Endothelial cell (in vitro differentiated cells): ENCODE data around the gene CTSC. TPM values are rescaled to one million over a fixed set of nuclear protein-coding genes. Genes with fewer than 3 reads are reported as not detected.

Experiments used
- DNase-seq: peaks from one replicate; pipeline ENCODE4 v3.0.0; 2021; ENCODE audit warnings: low spot score
- H3K27ac Mint-ChIP-seq: one replicate; pipeline ENCODE4 v1.8.0; 2021; ENCODE audit warnings: mixed read lengths, inconsistent platforms; ENCODE audit not compliant: unreplicated experiment
- H3K27me3 Mint-ChIP-seq: one replicate; pipeline ENCODE4 v1.8.0; 2021; ENCODE audit warnings: mild to moderate bottlenecking, moderate library complexity, mixed read lengths, inconsistent platforms; ENCODE audit not compliant: unreplicated experiment
- H3K36me3 Mint-ChIP-seq: one replicate; pipeline ENCODE4 v1.8.0; 2021; ENCODE audit warnings: mild to moderate bottlenecking, low read depth, mixed read lengths, inconsistent platforms; ENCODE audit not compliant: unreplicated experiment
- H3K4me1 Mint-ChIP-seq: one replicate; pipeline ENCODE4 v1.8.0; 2021; ENCODE audit warnings: mild to moderate bottlenecking, mixed read lengths, inconsistent platforms; ENCODE audit not compliant: unreplicated experiment
- H3K4me3 Mint-ChIP-seq: one replicate; pipeline ENCODE4 v1.8.0; 2021; ENCODE audit warnings: mild to moderate bottlenecking, mixed read lengths, inconsistent platforms; ENCODE audit not compliant: unreplicated experiment
- H3K9me3 Mint-ChIP-seq: one replicate; pipeline ENCODE4 v1.8.0; 2021; ENCODE audit warnings: mixed read lengths, inconsistent platforms; ENCODE audit not compliant: unreplicated experiment
- CTCF ChIP-seq: fragments of 200-600 bp; sonication (generic); IDR thresholded peaks from one replicate; pipeline ENCODE4 v1.5.0; 2021; ENCODE audit warnings: antibody characterized with exemption; ENCODE audit not compliant: unreplicated experiment
- total RNA-seq: library from RNA; stranded (reverse); fragmentation: NEBNext Ultra II Directional; extraction: Animal tissue kit (Norgen Biotek cat#: 25700); gene quantifications from one replicate; pipeline ENCODE4 v1.2.1, GENCODE V29; 2021; ENCODE audit not compliant: unreplicated experiment

CTSC gene
- total RNA-seq, 1 donor from 2014 or later, result 162 TPM

DNA sequence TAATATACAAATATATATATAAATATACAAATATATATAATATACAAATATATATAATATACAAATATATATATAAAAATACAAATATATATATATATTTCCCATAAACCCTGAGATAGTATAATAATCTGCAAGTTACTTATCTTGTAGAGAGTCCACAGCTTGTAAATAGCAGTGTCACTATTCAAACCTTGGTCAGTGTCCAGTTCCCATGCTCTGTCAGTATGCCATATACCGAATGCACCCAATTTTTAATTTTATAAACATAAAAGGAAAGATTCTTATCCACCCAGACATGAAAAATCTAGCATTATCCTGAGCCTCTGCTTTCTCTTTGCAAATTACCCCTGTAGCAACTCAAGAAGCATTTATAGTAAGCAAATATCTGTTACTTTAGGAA is 21.6 kb upstream of the CTSC start:
- DNase-seq, result no peak
- H3K27ac Mint-ChIP-seq, result no peak overlapping the region
- peaks cover 3% of the 10 kb centered on the region for H3K4me1 Mint-ChIP-seq
- no peak for TF ChIP-seq CTCF
- H3K4me3 Mint-ChIP-seq, result no peak overlapping the region
- no peaks in the 10 kb centered on the region for H3K36me3 Mint-ChIP-seq
- no peaks in the 10 kb centered on the region for H3K27me3 Mint-ChIP-seq
- no peaks in the 10 kb centered on the region for H3K9me3 Mint-ChIP-seq

DNA sequence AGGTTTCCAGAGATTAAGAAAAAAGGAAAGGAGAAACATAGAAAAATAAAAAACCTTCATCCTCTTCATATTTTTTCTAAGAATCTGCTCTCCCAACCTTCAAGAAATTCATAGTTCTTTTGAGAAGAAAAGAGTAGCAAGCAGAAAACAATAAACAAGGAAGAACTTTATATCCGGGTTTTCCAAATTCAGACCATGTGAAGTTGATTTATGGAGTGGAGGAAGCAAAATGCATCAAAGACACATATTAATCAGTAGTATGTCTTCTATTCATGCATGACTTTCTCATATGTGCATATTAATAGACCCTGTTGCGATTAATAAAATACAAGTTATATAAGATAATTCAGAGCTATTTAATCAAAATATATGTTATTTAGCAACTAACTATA is 20.5 kb upstream of the CTSC start:
- peaks cover 3% of the 10 kb centered on the region for H3K4me1 Mint-ChIP-seq
- no peaks in the 10 kb centered on the region for H3K36me3 Mint-ChIP-seq
- H3K27ac Mint-ChIP-seq, result no peak overlapping the region
- no peak overlapping the region for H3K4me3 Mint-ChIP-seq
- no peak for TF ChIP-seq CTCF
- no peaks in the 10 kb centered on the region for H3K27me3 Mint-ChIP-seq
- H3K9me3 Mint-ChIP-seq, result no peaks in the 10 kb centered on the region
- no peak for DNase-seq

DNA sequence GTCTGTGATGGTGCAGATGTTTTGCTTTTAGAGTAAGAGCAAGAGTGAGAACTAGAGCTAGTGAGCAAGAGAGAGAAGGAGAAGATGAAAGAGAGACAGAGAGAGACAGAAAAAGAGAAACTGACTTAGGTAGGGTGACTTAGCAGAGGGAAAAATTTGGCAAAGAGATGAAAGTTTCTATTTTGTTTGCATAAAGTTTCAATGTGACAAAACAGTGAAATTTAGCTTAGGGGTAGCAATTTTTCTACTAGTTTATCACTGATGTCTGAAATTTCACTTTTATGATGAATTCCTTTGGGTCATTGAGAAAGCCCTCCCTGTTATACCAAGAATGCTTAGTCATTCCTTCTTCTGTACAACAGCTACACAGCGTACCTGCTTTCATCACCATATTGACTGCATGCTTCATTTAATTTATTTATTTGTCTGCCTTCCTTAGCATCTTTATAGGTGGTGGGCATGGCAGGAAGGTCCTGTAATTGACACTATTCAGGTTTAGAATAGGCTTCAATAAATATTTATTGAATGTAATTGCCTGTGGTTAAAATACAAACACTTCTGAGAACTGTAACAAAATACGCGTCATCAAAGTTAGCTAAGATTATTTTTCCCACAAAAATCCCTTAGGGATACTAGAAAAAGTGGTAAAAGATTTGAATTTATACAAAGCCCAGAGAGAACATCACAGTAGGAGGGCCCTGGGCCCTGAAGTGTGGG is 19.9 kb upstream of the CTSC start:
- Mint-ChIP-seq H3K4me3 (no peak overlapping the region), H3K27me3 (no peaks in the 10 kb centered on the region), H3K36me3 (no peaks in the 10 kb centered on the region), H3K9me3 (no peaks in the 10 kb centered on the region), H3K27ac (no peak overlapping the region), H3K4me1 (peaks cover 3% of the 10 kb centered on the region)
- no peak for TF ChIP-seq CTCF
- DNase-seq, result no peak

- Mint-ChIP-seq H3K27ac (no peak overlapping the region), H3K4me3 (no peak overlapping the region), H3K9me3 (no peaks in the 10 kb centered on the region), H3K36me3 (no peaks in the 10 kb centered on the region), H3K27me3 (no peaks in the 10 kb centered on the region), H3K4me1 (peaks cover 3% of the 10 kb centered on the region)
- no peak for TF ChIP-seq CTCF
- no peak for DNase-seq
These were observed 18.4 kb upstream of the CTSC start for GRCh38 chr11:88355887-88356286.

DNA sequence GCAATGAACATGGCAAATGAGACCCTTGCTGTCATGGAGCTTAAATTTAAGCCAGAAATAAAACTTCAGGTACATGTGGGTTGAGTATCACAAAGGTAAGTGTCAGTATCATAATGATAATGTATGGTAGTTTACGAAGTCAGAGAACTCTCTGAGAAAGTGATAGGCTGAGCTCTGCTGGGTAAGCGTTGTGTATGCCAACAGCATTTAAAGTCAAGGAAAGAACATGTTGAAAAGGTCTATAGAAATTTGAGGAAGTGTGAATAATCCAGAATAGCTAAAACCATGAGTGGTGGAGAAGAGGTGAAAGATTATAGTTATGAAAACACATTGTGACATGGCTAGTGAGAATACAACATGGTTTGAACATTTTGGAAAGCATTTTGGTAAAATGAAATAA is 17.4 kb upstream of the CTSC start:
- Mint-ChIP-seq H3K4me1 (peaks cover 3% of the 10 kb centered on the region), H3K4me3 (no peak overlapping the region), H3K9me3 (no peaks in the 10 kb centered on the region), H3K36me3 (no peaks in the 10 kb centered on the region), H3K27me3 (no peaks in the 10 kb centered on the region), H3K27ac (no peak overlapping the region)
- DNase-seq, result no peak
- no peak for TF ChIP-seq CTCF
